Measurements from ENCODE around the gene PTGR2. TPM values are rescaled to one million over a fixed set of nuclear protein-coding genes. Genes with fewer than 3 reads are reported as not detected.
A peak's percentile ranks its signal among the peaks of the same experiment; 100 is the strongest.
"Not testable (repeated sequence)": the region's sequence is repeated elsewhere in the genome, so short reads cannot be mapped to it uniquely, and the experiment has no call there.

Gene PTGR2
- polyA plus RNA-seq, 1 donor, result 16.2 TPM

GRCh38 chr14:73859145-73859544 lies 7.5 kb downstream of the PTGR2 start:
- Histone ChIP-seq H3K27ac (ENCODE audit: low read length) (no peak overlapping the region), H3K36me3 (ENCODE audit: control insufficient read depth, insufficient read depth, low read length) (no peaks in the 10 kb centered on the region), H3K27me3 (ENCODE audit: control insufficient read depth, insufficient read depth, low read length) (no peaks in the 10 kb centered on the region), H3K4me3 (ENCODE audit: low read length) (no peak overlapping the region), H3K4me1 (ENCODE audit: control insufficient read depth, insufficient read depth, low read length) (peaks cover 6% of the 10 kb centered on the region), H3K9me3 (ENCODE audit: control insufficient read depth, low read depth, low read length) (no peaks in the 10 kb centered on the region)
- no peak for DNase-seq

- Histone ChIP-seq H3K9me3 (ENCODE audit: control insufficient read depth, low read depth, low read length) (no peaks in the 10 kb centered on the region), H3K27ac (ENCODE audit: low read length) (peak overlapping the region; percentile 18), H3K4me3 (ENCODE audit: low read length) (no peak overlapping the region), H3K4me1 (ENCODE audit: control insufficient read depth, insufficient read depth, low read length) (peaks cover 6% of the 10 kb centered on the region), H3K36me3 (ENCODE audit: control insufficient read depth, insufficient read depth, low read length) (no peaks in the 10 kb centered on the region), H3K27me3 (ENCODE audit: control insufficient read depth, insufficient read depth, low read length) (no peaks in the 10 kb centered on the region)
- peak in 1 of 2 donors; percentile 58 for DNase-seq
- no CpG with 5 or more reads among the region's 5 CpGs for WGBS (ENCODE audit: insufficient coverage, low lambda C conversion rate)
Measured at GRCh38 chr14:73861073-73861472, 9.4 kb downstream of the PTGR2 start.

GRCh38 chr14:73862480-73862879 lies 10.8 kb downstream of the PTGR2 start:
- Histone ChIP-seq H3K4me3 (ENCODE audit: low read length) (no peak overlapping the region), H3K27me3 (ENCODE audit: control insufficient read depth, insufficient read depth, low read length) (no peaks in the 10 kb centered on the region), H3K4me1 (ENCODE audit: control insufficient read depth, insufficient read depth, low read length) (peaks cover 6% of the 10 kb centered on the region), H3K36me3 (ENCODE audit: control insufficient read depth, insufficient read depth, low read length) (no peaks in the 10 kb centered on the region), H3K27ac (ENCODE audit: low read length) (no peak overlapping the region), H3K9me3 (ENCODE audit: control insufficient read depth, low read depth, low read length) (no peaks in the 10 kb centered on the region)
- no CpG with 5 or more reads among the region's 8 CpGs for WGBS (ENCODE audit: insufficient coverage, low lambda C conversion rate)
- DNase-seq, result peak in 1 of 2 donors; percentile 76

GRCh38 chr14:73863209-73863608 lies 11.6 kb downstream of the PTGR2 start:
- Histone ChIP-seq H3K4me1 (ENCODE audit: control insufficient read depth, insufficient read depth, low read length) (peaks cover 6% of the 10 kb centered on the region), H3K27me3 (ENCODE audit: control insufficient read depth, insufficient read depth, low read length) (no peaks in the 10 kb centered on the region), H3K4me3 (ENCODE audit: low read length) (no peak overlapping the region), H3K9me3 (ENCODE audit: control insufficient read depth, low read depth, low read length) (no peaks in the 10 kb centered on the region), H3K27ac (ENCODE audit: low read length) (no peak overlapping the region), H3K36me3 (ENCODE audit: control insufficient read depth, insufficient read depth, low read length) (no peaks in the 10 kb centered on the region)
- no CpG with 5 or more reads among the region's 2 CpGs for WGBS (ENCODE audit: insufficient coverage, low lambda C conversion rate)
- no peak for DNase-seq

GRCh38 chr14:73865534-73866113 lies 14.0 kb downstream of the PTGR2 start:
- H3K4me1 ChIP-seq (ENCODE audit: control insufficient read depth, insufficient read depth, low read length), result peaks cover 6% of the 10 kb centered on the region
- no peak overlapping the region for H3K4me3 ChIP-seq (ENCODE audit: low read length)
- H3K27me3 ChIP-seq (ENCODE audit: control insufficient read depth, insufficient read depth, low read length), result no peaks in the 10 kb centered on the region
- WGBS (ENCODE audit: insufficient coverage, low lambda C conversion rate), result 100% methylated on average over 1 of the region's 8 CpGs
- peak overlapping the region; percentile 3 for H3K27ac ChIP-seq (ENCODE audit: low read length)
- H3K36me3 ChIP-seq (ENCODE audit: control insufficient read depth, insufficient read depth, low read length), result no peaks in the 10 kb centered on the region
- H3K9me3 ChIP-seq (ENCODE audit: control insufficient read depth, low read depth, low read length), result no peaks in the 10 kb centered on the region
- DNase-seq, result peak in 1 of 2 donors; percentile 49

- H3K27me3 ChIP-seq (ENCODE audit: control insufficient read depth, insufficient read depth, low read length); H3K9me3 ChIP-seq (ENCODE audit: control insufficient read depth, low read depth, low read length); H3K27ac ChIP-seq (ENCODE audit: low read length); DNase-seq; H3K4me3 ChIP-seq (ENCODE audit: low read length); H3K36me3 ChIP-seq (ENCODE audit: control insufficient read depth, insufficient read depth, low read length); H3K4me1 ChIP-seq (ENCODE audit: control insufficient read depth, insufficient read depth, low read length): not testable (repeated sequence)
- 100% methylated on average over 1 of the region's 11 CpGs for WGBS (ENCODE audit: insufficient coverage, low lambda C conversion rate)
Measured at GRCh38 chr14:73869754-73870153, 18.1 kb downstream of the PTGR2 start.

- DNase-seq, result no peak
- Histone ChIP-seq H3K36me3 (ENCODE audit: control insufficient read depth, insufficient read depth, low read length) (no peaks in the 10 kb centered on the region), H3K4me1 (ENCODE audit: control insufficient read depth, insufficient read depth, low read length) (no peaks in the 10 kb centered on the region), H3K4me3 (ENCODE audit: low read length) (no peak overlapping the region), H3K27me3 (ENCODE audit: control insufficient read depth, insufficient read depth, low read length) (no peaks in the 10 kb centered on the region), H3K27ac (ENCODE audit: low read length) (no peak overlapping the region), H3K9me3 (ENCODE audit: control insufficient read depth, low read depth, low read length) (no peaks in the 10 kb centered on the region)
- 100% methylated on average over 1 of the region's 2 CpGs for WGBS (ENCODE audit: insufficient coverage, low lambda C conversion rate)
Measured at GRCh38 chr14:73870525-73871235, 19.0 kb downstream of the PTGR2 start.

GRCh38 chr14:73873660-73874059 lies 22.0 kb downstream of the PTGR2 start:
- Histone ChIP-seq H3K27ac (ENCODE audit: low read length) (no peak overlapping the region), H3K36me3 (ENCODE audit: control insufficient read depth, insufficient read depth, low read length) (no peaks in the 10 kb centered on the region), H3K4me3 (ENCODE audit: low read length) (no peak overlapping the region), H3K27me3 (ENCODE audit: control insufficient read depth, insufficient read depth, low read length) (no peaks in the 10 kb centered on the region), H3K9me3 (ENCODE audit: control insufficient read depth, low read depth, low read length) (no peaks in the 10 kb centered on the region), H3K4me1 (ENCODE audit: control insufficient read depth, insufficient read depth, low read length) (no peaks in the 10 kb centered on the region)
- DNase-seq, result no peak
- WGBS (ENCODE audit: insufficient coverage, low lambda C conversion rate), result no CpG with 5 or more reads among the region's 3 CpGs

- H3K4me3 ChIP-seq (ENCODE audit: low read length), result no peak overlapping the region
- 80% methylated on average over 2 of the region's 3 CpGs for WGBS (ENCODE audit: insufficient coverage, low lambda C conversion rate)
Measured at GRCh38 chr14:73877790-73878189, 26.2 kb downstream of the PTGR2 start.

GRCh38 chr14:73878436-73878835 lies 26.8 kb downstream of the PTGR2 start:
- 60% methylated on average over 2 of the region's 6 CpGs for WGBS (ENCODE audit: insufficient coverage, low lambda C conversion rate)
- no peaks in the 10 kb centered on the region for H3K4me1 ChIP-seq (ENCODE audit: control insufficient read depth, insufficient read depth, low read length)

More at GRCh38 chr14:73877790-73878189, 26.2 kb downstream of the PTGR2 start:
- H3K27ac ChIP-seq (ENCODE audit: low read length), result no peak overlapping the region
- H3K36me3 ChIP-seq (ENCODE audit: control insufficient read depth, insufficient read depth, low read length), result no peaks in the 10 kb centered on the region
- no peaks in the 10 kb centered on the region for H3K9me3 ChIP-seq (ENCODE audit: control insufficient read depth, low read depth, low read length)
- DNase-seq, result no peak
- H3K27me3 ChIP-seq (ENCODE audit: control insufficient read depth, insufficient read depth, low read length), result no peaks in the 10 kb centered on the region
- H3K4me1 ChIP-seq (ENCODE audit: control insufficient read depth, insufficient read depth, low read length), result no peaks in the 10 kb centered on the region

GRCh38 chr14:73879027-73879426 lies 27.4 kb downstream of the PTGR2 start:
- Histone ChIP-seq H3K9me3 (ENCODE audit: control insufficient read depth, low read depth, low read length) (no peaks in the 10 kb centered on the region), H3K27me3 (ENCODE audit: control insufficient read depth, insufficient read depth, low read length) (no peaks in the 10 kb centered on the region), H3K27ac (ENCODE audit: low read length) (no peak overlapping the region), H3K4me1 (ENCODE audit: control insufficient read depth, insufficient read depth, low read length) (no peaks in the 10 kb centered on the region), H3K36me3 (ENCODE audit: control insufficient read depth, insufficient read depth, low read length) (no peaks in the 10 kb centered on the region), H3K4me3 (ENCODE audit: low read length) (no peak overlapping the region)
- DNase-seq, result no peak
- WGBS (ENCODE audit: insufficient coverage, low lambda C conversion rate), result 80% methylated on average over 1 of the region's 1 CpG

More at GRCh38 chr14:73878436-73878835, 26.8 kb downstream of the PTGR2 start:
- no peaks in the 10 kb centered on the region for H3K9me3 ChIP-seq (ENCODE audit: control insufficient read depth, low read depth, low read length)
- DNase-seq, result no peak
- H3K27me3 ChIP-seq (ENCODE audit: control insufficient read depth, insufficient read depth, low read length), result no peaks in the 10 kb centered on the region
- H3K4me3 ChIP-seq (ENCODE audit: low read length), result no peak overlapping the region
- no peak overlapping the region for H3K27ac ChIP-seq (ENCODE audit: low read length)
- H3K36me3 ChIP-seq (ENCODE audit: control insufficient read depth, insufficient read depth, low read length), result no peaks in the 10 kb centered on the region
